HepG2 (cell line): ENCODE data around the gene MAGEB17. TPM values are rescaled to one million over a fixed set of nuclear protein-coding genes. Genes with fewer than 3 reads are reported as not detected.

Experiments
- ATAC-seq: fragments of 200-7000 bp; cut with Tn5 transposase; 3 replicates; pipeline ENCODE4 v1.9.1; 2020; ENCODE audit warnings: mild to moderate bottlenecking, moderate library complexity
- BruUV-seq: library from RNA; stranded (reverse); fragments of 400-500 nt; replicated peaks from 2 replicates; lab custom pipeline; 2021; lab: Mats Ljungman, UMichigan
- CTCF ChIA-PET: fragments of 300-600 bp; formaldehyde crosslinking; extraction: SDS; loops from one replicate; lab custom pipeline; 2021; ENCODE audit warnings: low total read pairs, inconsistent platforms, low intra/inter-chr PET ratio; lab: Yijun Ruan, JAX
- POLR2A ChIA-PET: fragments of 350-600 bp; sonication (Branson Sonifier 250); formaldehyde crosslinking; loops from one replicate; lab custom pipeline; 2020; ENCODE audit warnings: antibody characterized with exemption, inconsistent platforms; lab: Yijun Ruan, JAX
- DNase-seq: peaks from one replicate; pipeline ENCODE4 v3.0.0-alpha.2; 2015; ENCODE audit warnings: low spot score
- FAIRE-seq: peaks from 3 replicates; lab custom pipeline; 2011; peaks lifted over from hg19 to GRCh38; lab: Jason Lieb, UNC
- H2AFZ ChIP-seq: one replicate; pipeline ENCODE4 v1.6.1; 2011; ENCODE audit warnings: low read length, inconsistent platforms
- H3K27ac ChIP-seq: fragments of 300-600 bp; 3 replicates; pipeline ENCODE4 v1.8.0; 2011; ENCODE audit warnings: mixed run types, mild to moderate bottlenecking, mixed read lengths, low read length, inconsistent platforms; ENCODE audit not compliant: insufficient read depth; ENCODE audit errors: extremely low read length
- H3K27me3 ChIP-seq, 2 experiments: fragments of 200-600 bp in 1 of 2; 2 replicates in 1 of 2; 3 replicates in 1 of 2; pipeline versions ENCODE4 v1.6.0 to v1.8.0; 2011; ENCODE audit warnings: low read length in 2 of 2, mild to moderate bottlenecking in 2 of 2, moderate library complexity in 2 of 2, inconsistent platforms in 1 of 2; ENCODE audit not compliant: insufficient read depth in 2 of 2, control insufficient read depth in 1 of 2
- H3K36me3 ChIP-seq, 2 experiments: fragments of 200-600 bp in 1 of 2; replicated peaks in 1 of 2; 2 replicates in 1 of 2; 3 replicates in 1 of 2; pipeline versions ENCODE4 v1.5.1 to v1.8.0; 2011; ENCODE audit warnings: low read length in 2 of 2, inconsistent platforms in 1 of 2; ENCODE audit not compliant: insufficient read depth in 2 of 2, control insufficient read depth in 1 of 2
- H3K4me1 ChIP-seq: 2 replicates; pipeline ENCODE4 v1.5.1; 2012; ENCODE audit warnings: low read length, inconsistent platforms; ENCODE audit not compliant: insufficient read depth
- H3K4me2 ChIP-seq: 2 replicates; pipeline ENCODE4 v1.6.0; 2011; ENCODE audit warnings: low read depth, low read length, inconsistent platforms
- H3K4me3 ChIP-seq, 3 experiments: fragments of 200-600 bp in 1 of 3; sonication (generic), shearing (Covaris generic) in 1 of 3; replicated peaks in 1 of 3; 2 replicates each; pipeline ENCODE4 v1.5.1; 2011 to 2016; ENCODE audit warnings: low read length in 3 of 3, inconsistent platforms in 2 of 3, low read depth in 2 of 3, mild to moderate bottlenecking in 2 of 3, control low read depth in 1 of 3, mixed read lengths in 1 of 3; ENCODE audit not compliant: insufficient read depth in 1 of 3
- H3K79me2 ChIP-seq: one replicate; pipeline ENCODE4 v1.6.1; 2011; ENCODE audit warnings: low read length, inconsistent platforms; ENCODE audit not compliant: insufficient read depth
- H3K9ac ChIP-seq: 2 replicates; pipeline ENCODE4 v1.6.0; 2011; ENCODE audit warnings: mild to moderate bottlenecking, low read depth, low read length, inconsistent platforms; ENCODE audit not compliant: insufficient read depth
- H3K9me3 ChIP-seq: 2 replicates; pipeline ENCODE4 v1.5.1; 2012; ENCODE audit warnings: mild to moderate bottlenecking, low read length
- H4K20me1 ChIP-seq: 2 replicates; pipeline ENCODE4 v1.6.0; 2011; ENCODE audit warnings: inconsistent platforms, mild to moderate bottlenecking, low read length, moderate library complexity; ENCODE audit not compliant: insufficient read depth
- DDIT3 ChIP-seq: sonication (generic); formaldehyde crosslinking; IDR thresholded peaks from 2 replicates; pipeline ENCODE4 v1.4.0; 2020; ENCODE audit warnings: mild to moderate bottlenecking, missing genetic modification reagents
- DR1 ChIP-seq: sonication (generic); formaldehyde crosslinking; IDR thresholded peaks from 2 replicates; pipeline ENCODE4 v1.8.0; 2021; ENCODE audit warnings: mild to moderate bottlenecking, missing genetic modification reagents, inconsistent platforms
- EED ChIP-seq: sonication (generic); formaldehyde crosslinking; IDR thresholded peaks from 2 replicates; pipeline ENCODE4 v1.5.0; 2020; ENCODE audit warnings: mild to moderate bottlenecking, missing genetic modification reagents
- GMEB2 ChIP-seq: IDR thresholded peaks from 2 replicates; pipeline ENCODE4 v1.6.1; 2016; ENCODE audit warnings: missing biosample characterization, missing genetic modification reagents, low read depth
- HNRNPL ChIP-seq: fragments of 200-400 bp; formaldehyde crosslinking; IDR thresholded peaks from 2 replicates; pipeline ENCODE4 v1.6.1; 2017; ENCODE audit warnings: mild to moderate bottlenecking, low read depth, low read length
- HNRNPLL ChIP-seq: fragments of 200-400 bp; formaldehyde crosslinking; IDR thresholded peaks from 2 replicates; pipeline ENCODE4 v1.6.1; 2017; ENCODE audit warnings: mild to moderate bottlenecking, low read depth, low read length; ENCODE audit not compliant: poor library complexity, severe bottlenecking
- KDM4B ChIP-seq: sonication (generic); formaldehyde crosslinking; IDR thresholded peaks from 2 replicates; pipeline ENCODE4 v1.4.0; 2020; ENCODE audit warnings: missing genetic modification reagents
- NFRKB ChIP-seq: fragments of 450-650 bp; IDR thresholded peaks from 2 replicates; pipeline ENCODE4 v1.6.1; 2017
- SIX4 ChIP-seq: sonication (generic); formaldehyde crosslinking; IDR thresholded peaks from 2 replicates; pipeline ENCODE4 v1.4.0; 2020; ENCODE audit warnings: missing genetic modification reagents
- TEAD3 ChIP-seq: optimal IDR thresholded peaks from 2 replicates; pipeline ENCODE3; 2016; ENCODE audit warnings: borderline replicate concordance
- ZBTB3 ChIP-seq: sonication (generic); formaldehyde crosslinking; IDR thresholded peaks from 2 replicates; pipeline ENCODE4 v1.4.0; 2020; ENCODE audit warnings: low read depth, mild to moderate bottlenecking, moderate library complexity, missing genetic modification reagents, borderline replicate concordance
- ZBTB43 ChIP-seq: sonication (generic); formaldehyde crosslinking; conservative IDR thresholded peaks from 2 replicates; pipeline ENCODE4 v1.4.0; 2020; ENCODE audit warnings: missing genetic modification reagents
- ZEB1 ChIP-seq: IDR thresholded peaks from 2 replicates; pipeline ENCODE4 v1.6.1; 2012; ENCODE audit warnings: mild to moderate bottlenecking, low read depth, inconsistent platforms; ENCODE audit not compliant: insufficient replicate concordance
- ZFP82 ChIP-seq: sonication (generic); formaldehyde crosslinking; IDR thresholded peaks from 2 replicates; pipeline ENCODE4 v1.5.1; 2020; ENCODE audit warnings: mild to moderate bottlenecking, missing genetic modification reagents, borderline replicate concordance
- ZMAT5 ChIP-seq: sonication (generic); formaldehyde crosslinking; IDR thresholded peaks from 2 replicates; pipeline ENCODE4 v1.5.0; 2020; ENCODE audit warnings: mild to moderate bottlenecking, low read depth, missing genetic modification reagents, borderline replicate concordance
- ZNF354B ChIP-seq: sonication (generic); formaldehyde crosslinking; IDR thresholded peaks from 2 replicates; pipeline ENCODE4 v1.8.0; 2022; ENCODE audit warnings: mild to moderate bottlenecking, missing genetic modification reagents
- ZNF589 ChIP-seq: sonication (generic); formaldehyde crosslinking; conservative IDR thresholded peaks from 2 replicates; pipeline ENCODE4 v1.8.0; 2022; ENCODE audit warnings: mild to moderate bottlenecking, moderate library complexity, missing genetic modification reagents
- ZNF678 ChIP-seq: sonication (generic); formaldehyde crosslinking; IDR thresholded peaks from 2 replicates; pipeline ENCODE4 v1.4.0; 2020; ENCODE audit warnings: mild to moderate bottlenecking, missing genetic modification reagents
- ZNF777 ChIP-seq: sonication (generic); formaldehyde crosslinking; IDR thresholded peaks from 2 replicates; pipeline ENCODE4 v1.4.0; 2020; ENCODE audit warnings: missing genetic modification reagents
- ZNF782 ChIP-seq: sonication (generic); formaldehyde crosslinking; IDR thresholded peaks from 2 replicates; pipeline ENCODE4 v1.4.0; 2020; ENCODE audit warnings: missing genetic modification reagents, mild to moderate bottlenecking, borderline replicate concordance
- ZSCAN29 ChIP-seq: sonication (generic); formaldehyde crosslinking; conservative IDR thresholded peaks from 2 replicates; pipeline ENCODE4 v1.4.0; 2020; ENCODE audit warnings: mild to moderate bottlenecking, missing genetic modification reagents
- WGBS: methylation state at CpG from one replicate; pipeline ENCODE4 v1.1.6; 2017; ENCODE audit warnings: low lambda C conversion rate; 5-methylcytosine and 5-hydroxymethylcytosine counted together
- in situ Hi-C: cut with HindIII; loops from 2 replicates; pipeline ENCODE4 v1.10.0; 2017; ENCODE audit warnings: low pct_unique_long_range_greater_than_20kb; ENCODE audit not compliant: extremely low pct_ligation_motif_present
- intact Hi-C: fragments of 100-400 bp; cut with micrococcal nuclease; formaldehyde crosslinking; loops from one replicate; pipeline ENCODE4 v1.10.0; 2022; ENCODE audit not compliant: unreplicated experiment
- polyA plus RNA-seq, 8 experiments: library from polyadenylated mRNA; depleted of rRNA in 3 of 8; stranded (reverse) in 7 of 8; unstranded in 1 of 8; fragments of >200 nt; fragmentation: Illumina TruSeq in 4 of 8; extraction: Trizol in 4 of 8; gene quantifications; 2 replicates each; pipeline versions ENCODE4 v1.2.1 to v1.2.3, GENCODE V29; 2011 to 2016; ENCODE audit warnings: low read depth in 4 of 8, missing spikeins in 1 of 8, mixed read lengths in 1 of 8; ENCODE audit not compliant: insufficient read depth in 1 of 8
- total RNA-seq, 5 experiments: library from RNA; depleted of rRNA; stranded (reverse); fragments of >200 nt; fragmentation: Illumina TruSeq; extraction: Trizol; gene quantifications; 2 replicates each; pipeline ENCODE4 v1.2.3, GENCODE V29; 2016; ENCODE audit warnings: low read depth in 1 of 5

The MAGEB17 gene
- total and polyA plus RNA-seq, 2 of the 13 experiments (the other 11 are each of a cell fraction or from before 2014, with no cell fraction given), result not detected

GRCh38 chrX:16140983-16141382 lies 26.3 kb upstream of the MAGEB17 start (continued):
- no peak for TF ChIP-seq DR1 (CRISPR knock-in tag)
- no peak for TF ChIP-seq ZSCAN29 (CRISPR knock-in tag)
- no peak for TF ChIP-seq ZNF782 (CRISPR knock-in tag)
- no peak for TF ChIP-seq GMEB2 (CRISPR knock-in tag)
- no peak for TF ChIP-seq HNRNPL
- no peak for TF ChIP-seq ZBTB43
- no peak for TF ChIP-seq ZEB1
- no peak for TF ChIP-seq ZNF777 (CRISPR knock-in tag)

GRCh38 chrX:16141422-16142245 lies 25.6 kb upstream of the MAGEB17 start:
- CTCF ChIA-PET, result no interaction called here
- ATAC-seq (no peak), DNase-seq (no peak), FAIRE-seq (no peak)
- Histone ChIP-seq H3K4me2 (no peak overlapping the region), H4K20me1 (no peaks in the 10 kb centered on the region), H3K4me1 (no peaks in the 10 kb centered on the region), H3K27me3 (no peaks in the 10 kb centered on the region), H3K9me3 (no peaks in the 10 kb centered on the region), H3K4me3 (no peak overlapping the region), H3K79me2 (no peaks in the 10 kb centered on the region), H3K9ac (no peak overlapping the region), H2AFZ (no peak overlapping the region), H3K36me3 (no peaks in the 10 kb centered on the region), H3K27ac (no peak overlapping the region)
- 26% methylated on average over 4 of the region's 4 CpGs for WGBS
- intact Hi-C loops (no loop called here), in situ Hi-C loops (no loop called here)
- POLR2A ChIA-PET, result no interaction called here
- no TSS peak for BruUV-seq
- no peak for TF ChIP-seq EED (CRISPR knock-in tag)
- no peak for TF ChIP-seq ZBTB3
- no peak for TF ChIP-seq NFRKB
- TF ChIP-seq DDIT3, result no peak
- TF ChIP-seq ZNF678 (CRISPR knock-in tag), result no peak
- TF ChIP-seq ZFP82, result no peak
- TF ChIP-seq KDM4B (CRISPR knock-in tag), result no peak
- TF ChIP-seq TEAD3 (CRISPR knock-in tag), result no peak
- no peak for TF ChIP-seq ZNF354B
- no peak for TF ChIP-seq SIX4 (CRISPR knock-in tag)
- no peak for TF ChIP-seq ZMAT5 (CRISPR knock-in tag)
- TF ChIP-seq HNRNPLL, result no peak
- TF ChIP-seq ZNF589 (CRISPR knock-in tag), result no peak
